ENCODE results near the gene DDX21.
A peak's percentile ranks its signal among the peaks of the same experiment; 100 is the strongest.
"Not testable (repeated sequence)": the region's sequence is repeated elsewhere in the genome, so short reads cannot be mapped to it uniquely, and the experiment has no call there.

DDX21 gene

GRCh38 chr10:68955832-68956532 is at the start of gene DDX21:
Gene DDX21, plus strand, starts transcription at chr10:68956170. Its CDS starts 56 bp downstream, at chr10:68956226.
- peak; percentile 57 to 69 for DNase-seq

GRCh38 chr10:68924593-68924992 is 31.4 kb upstream of the DDX21 start:
- no peak for DNase-seq

- DNase-seq: no peak
Observed at GRCh38 chr10:68925489-68925888, 30.5 kb upstream of the DDX21 start.

- not testable (repeated sequence) for DNase-seq
Observed at GRCh38 chr10:68929157-68929556, 26.8 kb upstream of the DDX21 start.

- DNase-seq: not testable (repeated sequence)
Observed at GRCh38 chr10:68929888-68930287, 26.1 kb upstream of the DDX21 start.

- DNase-seq: not testable (repeated sequence)
Observed at GRCh38 chr10:68932860-68933259, 23.1 kb upstream of the DDX21 start.

- no peak for DNase-seq
Observed at GRCh38 chr10:68934994-68935393, 21.0 kb upstream of the DDX21 start.

GRCh38 chr10:68938117-68938516 is 17.9 kb upstream of the DDX21 start:
- DNase-seq: no peak

GRCh38 chr10:68938884-68939283 is 17.1 kb upstream of the DDX21 start:
- no peak for DNase-seq

GRCh38 chr10:68940917-68941316 is 15.1 kb upstream of the DDX21 start:
- DNase-seq: not testable (repeated sequence)

GRCh38 chr10:68950598-68950997 is 5.4 kb upstream of the DDX21 start:
- no peak for DNase-seq

- DNase-seq: no peak
Observed at GRCh38 chr10:68954904-68955303, 1.1 kb upstream of the DDX21 start.

GRCh38 chr10:68955355-68955831 is 577 bp upstream of the DDX21 start:
- no peak for DNase-seq

GRCh38 chr10:68957284-68957615 is 1.3 kb downstream of the DDX21 start:
- no peak for DNase-seq

GRCh38 chr10:68957654-68958053 is 1.7 kb downstream of the DDX21 start:
- no peak for DNase-seq

GRCh38 chr10:68959695-68960527 is 3.9 kb downstream of the DDX21 start:
- no peak for DNase-seq

- no peak for DNase-seq
Observed at GRCh38 chr10:68963151-68963550, 7.2 kb downstream of the DDX21 start.

GRCh38 chr10:68973975-68974374 is 18.0 kb downstream of the DDX21 start:
- no peak for DNase-seq

GRCh38 chr10:68975936-68976473 is 20.0 kb downstream of the DDX21 start:
- not testable (repeated sequence) for DNase-seq

- not testable (repeated sequence) for DNase-seq
Observed at GRCh38 chr10:68979738-68980137, 23.8 kb downstream of the DDX21 start.

GRCh38 chr10:68981074-68981473 is 25.1 kb downstream of the DDX21 start:
- no peak for DNase-seq

- DNase-seq: no peak
Observed at GRCh38 chr10:68982389-68982788, 26.4 kb downstream of the DDX21 start.

GRCh38 chr10:68987611-68988010 is 31.6 kb downstream of the DDX21 start:
- no peak for DNase-seq
